OCI-LY7 (cell line): ENCODE data around the gene BCHE. TPM values are rescaled to one million over a fixed set of nuclear protein-coding genes. Genes with fewer than 3 reads are reported as not detected.

ENCODE experiments used
- BruUV-seq: library from RNA; stranded (reverse); fragments of 400-500 nt; replicated peaks from 2 replicates; lab custom pipeline; 2021; lab: Mats Ljungman, UMichigan
- CTCF ChIA-PET: fragments of 300-600 bp; sonication (Branson Sonifier 250); formaldehyde crosslinking; loops from one replicate; lab custom pipeline; 2022; ENCODE audit warnings: antibody characterized with exemption; ENCODE audit not compliant: unreplicated experiment; lab: Charles Lee
- POLR2A ChIA-PET: fragments of 300-600 bp; sonication (Branson Sonifier 250); formaldehyde crosslinking; loops from one replicate; lab custom pipeline; 2022; ENCODE audit warnings: antibody characterized with exemption; lab: Charles Lee
- DNase-seq: peaks from one replicate; pipeline ENCODE4 v3.0.0-alpha.2; 2015; ENCODE audit warnings: low spot score
- H2AFZ ChIP-seq: fragments of 200-600 bp; sonication (generic), shearing (Covaris generic); 2 replicates; pipeline ENCODE4 v1.6.1; 2014; ENCODE audit warnings: mild to moderate bottlenecking, antibody characterized with exemption, low read length, moderate library complexity
- H3K27ac ChIP-seq: fragments of 200-600 bp; sonication (generic); 2 replicates; pipeline ENCODE4 v1.5.1; 2014; ENCODE audit warnings: mixed run types, low read depth, mild to moderate bottlenecking, moderate library complexity, low read length, inconsistent platforms; ENCODE audit not compliant: poor library complexity, severe bottlenecking
- H3K36me3 ChIP-seq: fragments of 200-600 bp; sonication (generic); 2 replicates; pipeline ENCODE4 v1.6.1; 2014; ENCODE audit warnings: mild to moderate bottlenecking, antibody characterized with exemption, low read length, moderate library complexity, mixed read lengths; ENCODE audit not compliant: insufficient read depth
- H3K4me1 ChIP-seq: fragments of 200-600 bp; sonication (generic); 2 replicates; pipeline ENCODE4 v1.5.1; 2014; ENCODE audit warnings: mild to moderate bottlenecking, low read length; ENCODE audit not compliant: insufficient read depth, poor library complexity, severe bottlenecking
- H3K4me2 ChIP-seq: fragments of 200-600 bp; sonication (generic); 2 replicates; pipeline ENCODE4 v1.6.1; 2014; ENCODE audit warnings: mild to moderate bottlenecking, low read length
- H3K4me3 ChIP-seq: fragments of 200-600 bp; sonication (generic); 2 replicates; pipeline ENCODE4 v1.5.1; 2014; ENCODE audit warnings: mild to moderate bottlenecking, low read depth, low read length; ENCODE audit not compliant: poor library complexity, severe bottlenecking
- H3K79me2 ChIP-seq: fragments of 200-600 bp; sonication (generic); 2 replicates; pipeline ENCODE4 v1.6.1; 2016; ENCODE audit warnings: low read depth, mild to moderate bottlenecking, low read length, moderate library complexity, mixed read lengths; ENCODE audit not compliant: insufficient read depth
- H3K9me2 ChIP-seq: fragments of 200-600 bp; sonication (generic); 2 replicates; pipeline ENCODE4 v1.6.1; 2016; ENCODE audit warnings: mild to moderate bottlenecking, low read length, mixed read lengths; ENCODE audit not compliant: insufficient read depth
- H3K9me3 ChIP-seq: fragments of 200-600 bp; sonication (generic); 2 replicates; pipeline ENCODE4 v1.6.1; 2014; ENCODE audit warnings: mild to moderate bottlenecking, mixed run types, low read length, mixed read lengths
- H4K20me1 ChIP-seq: fragments of 200-600 bp; sonication (generic); 2 replicates; pipeline ENCODE4 v1.6.1; 2014; ENCODE audit warnings: mild to moderate bottlenecking, antibody characterized with exemption, low read length, moderate library complexity, mixed read lengths; ENCODE audit not compliant: insufficient read depth
- CTCF ChIP-seq: fragments of 200-600 bp; sonication (generic); conservative IDR thresholded peaks from 2 replicates; pipeline ENCODE4 v1.5.1; 2014; ENCODE audit warnings: mild to moderate bottlenecking, antibody characterized with exemption, low read length, moderate library complexity, mixed read lengths
- EZH2phosphoT487 ChIP-seq: fragments of 200-600 bp; sonication (generic); IDR thresholded peaks from 2 replicates; pipeline ENCODE4 v1.6.1; 2018; ENCODE audit warnings: low read depth, borderline replicate concordance, mild to moderate bottlenecking, mixed run types, antibody characterized with exemption, low read length, moderate library complexity, mixed read lengths
- intact Hi-C: fragments of 100-400 bp; cut with micrococcal nuclease; formaldehyde crosslinking; loops from one replicate; pipeline ENCODE4 v1.10.0; 2022; ENCODE audit not compliant: unreplicated experiment
- total RNA-seq, 2 experiments: library from RNA; depleted of rRNA in 1 of 2; stranded (reverse); fragments of >200 nt in 1 of 2; shearing (Covaris generic) in 1 of 2; gene quantifications; 2 replicates each; pipeline ENCODE4 v1.2.3, GENCODE V29; 2014 to 2022

BCHE gene
- total RNA-seq, 2 experiments from 2014 or later, result not detected

- no peak overlapping the region for H3K4me2 ChIP-seq
- ChIA-PET POLR2A (no interaction called here), CTCF (no interaction called here)
- no peaks in the 10 kb centered on the region for H4K20me1 ChIP-seq
- H3K27ac ChIP-seq, result no peak overlapping the region
- no peaks in the 10 kb centered on the region for H3K79me2 ChIP-seq
- H3K9me3 ChIP-seq, result no peaks in the 10 kb centered on the region
- no peaks in the 10 kb centered on the region for H3K4me1 ChIP-seq
- BruUV-seq, result no TSS peak
- no peaks in the 10 kb centered on the region for H3K36me3 ChIP-seq
- no peak overlapping the region for H3K4me3 ChIP-seq
- no peak overlapping the region for H2AFZ ChIP-seq
- intact Hi-C loops, result no loop called here
- TF ChIP-seq CTCF, result no peak
- no peak for TF ChIP-seq EZH2phosphoT487
- no peak for DNase-seq
- H3K9me2 ChIP-seq, result no peaks in the 10 kb centered on the region
Observed at GRCh38 chr3:165883863-165884478, 46.7 kb upstream of the BCHE start.

- TF ChIP-seq EZH2phosphoT487 (no peak), CTCF (no peak)
- DNase-seq, result no peak
- no peaks in the 10 kb centered on the region for H3K9me3 ChIP-seq
- intact Hi-C loops, result no loop called here
- no peaks in the 10 kb centered on the region for H3K36me3 ChIP-seq
- no peaks in the 10 kb centered on the region for H3K4me1 ChIP-seq
- ChIA-PET POLR2A (no interaction called here), CTCF (no interaction called here)
- H3K4me3 ChIP-seq, result no peak overlapping the region
- no peak overlapping the region for H2AFZ ChIP-seq
- H3K27ac ChIP-seq, result no peak overlapping the region
- H4K20me1 ChIP-seq, result no peaks in the 10 kb centered on the region
- no peaks in the 10 kb centered on the region for H3K9me2 ChIP-seq
- no peaks in the 10 kb centered on the region for H3K79me2 ChIP-seq
- no peak overlapping the region for H3K4me2 ChIP-seq
- BruUV-seq, result no TSS peak
Observed at GRCh38 chr3:165883117-165883516, 45.9 kb upstream of the BCHE start.

- no TSS peak for BruUV-seq
- intact Hi-C loops, result no loop called here
- Histone ChIP-seq H2AFZ (no peak overlapping the region), H3K4me1 (no peaks in the 10 kb centered on the region), H3K9me2 (no peaks in the 10 kb centered on the region), H3K4me2 (no peak overlapping the region), H3K79me2 (no peaks in the 10 kb centered on the region), H4K20me1 (no peaks in the 10 kb centered on the region), H3K27ac (no peak overlapping the region), H3K4me3 (no peak overlapping the region), H3K9me3 (no peaks in the 10 kb centered on the region), H3K36me3 (no peaks in the 10 kb centered on the region)
- ChIA-PET CTCF (no interaction called here), POLR2A (no interaction called here)
- no peak for TF ChIP-seq CTCF
- TF ChIP-seq EZH2phosphoT487, result no peak
- no peak for DNase-seq
Observed at GRCh38 chr3:165875644-165876043, 38.4 kb upstream of the BCHE start.
